H1 (cell line): ENCODE data around the gene TMPRSS13. TPM values are rescaled to one million over a fixed set of nuclear protein-coding genes. Genes with fewer than 3 reads are reported as not detected.

ENCODE experiments used
- CTCF ChIA-PET: fragments of 300-600 bp; sonication (Branson Sonifier 250); formaldehyde crosslinking; loops from one replicate; lab custom pipeline; 2021; ENCODE audit not compliant: partially characterized antibody; lab: Charles Lee
- POLR2A ChIA-PET: fragments of 300-600 bp; sonication (Branson Sonifier 250); formaldehyde crosslinking; loops from one replicate; lab custom pipeline; 2021; ENCODE audit warnings: inconsistent platforms; ENCODE audit not compliant: partially characterized antibody; lab: Charles Lee
- DNase-seq, 2 experiments: peaks; one replicate each; pipeline versions ENCODE4 v3.0.0 to v3.0.0-alpha.2; 2010 to 2022; ENCODE audit warnings: low spot score in 2 of 2, low read depth in 1 of 2, mixed read lengths in 1 of 2
- FAIRE-seq: peaks from 2 replicates; lab custom pipeline; 2011; peaks lifted over from hg19 to GRCh38; lab: Jason Lieb, UNC
- H2AFZ ChIP-seq: 2 replicates; pipeline ENCODE4 v1.8.1; 2012; ENCODE audit warnings: low read length, inconsistent platforms
- H2AK5ac ChIP-seq: 2 replicates; pipeline ENCODE4 v1.6.1; 2013; ENCODE audit warnings: low read depth, low read length
- H2BK120ac ChIP-seq: replicated peaks from 2 replicates; pipeline ENCODE3; 2013; ENCODE audit warnings: low read depth, low read length, inconsistent platforms
- H2BK12ac ChIP-seq: 2 replicates; pipeline ENCODE4 v1.6.1; 2013; ENCODE audit warnings: low read depth, low read length
- H2BK15ac ChIP-seq: 2 replicates; pipeline ENCODE4 v1.6.1; 2013; ENCODE audit warnings: low read length
- H2BK20ac ChIP-seq: 2 replicates; pipeline ENCODE4 v1.6.1; 2013; ENCODE audit warnings: low read length
- H2BK5ac ChIP-seq: 2 replicates; pipeline ENCODE4 v1.6.1; 2013; ENCODE audit warnings: low read depth, low read length
- H3K14ac ChIP-seq: 2 replicates; pipeline ENCODE4 v1.6.1; 2013; ENCODE audit warnings: inconsistent platforms; ENCODE audit not compliant: insufficient read length
- H3K18ac ChIP-seq: 2 replicates; pipeline ENCODE4 v1.6.1; 2013; ENCODE audit warnings: low read length; ENCODE audit errors: extremely low read depth
- H3K23ac ChIP-seq: 2 replicates; pipeline ENCODE4 v1.6.1; 2013; ENCODE audit warnings: inconsistent platforms; ENCODE audit not compliant: insufficient read length
- H3K23me2 ChIP-seq: 2 replicates; pipeline ENCODE4 v1.6.1; 2013; ENCODE audit warnings: low read depth, low read length
- H3K27ac ChIP-seq: 2 replicates; pipeline ENCODE4 v1.6.1; 2011; ENCODE audit warnings: low read depth, low read length, inconsistent platforms
- H3K27me3 ChIP-seq, 4 experiments: replicated peaks in 1 of 4; 1 replicate in 1 of 4; 2 replicates in 3 of 4; pipeline versions ENCODE4 v1.6.1 to v1.8.1; 2011 to 2013; ENCODE audit warnings: low read length in 3 of 4, mild to moderate bottlenecking in 3 of 4, inconsistent platforms in 2 of 4, mixed read lengths in 2 of 4, moderate library complexity in 1 of 4; ENCODE audit not compliant: control insufficient read depth in 3 of 4, insufficient read depth in 3 of 4; ENCODE audit errors: extremely low read depth in 1 of 4
- H3K36me3 ChIP-seq, 4 experiments: 2 replicates each; pipeline versions ENCODE4 v1.6.1 to v1.8.1; 2011 to 2013; ENCODE audit warnings: mild to moderate bottlenecking in 4 of 4, low read length in 3 of 4, moderate library complexity in 2 of 4, control low read depth in 1 of 4, inconsistent platforms in 1 of 4; ENCODE audit not compliant: insufficient read depth in 4 of 4, control insufficient read depth in 2 of 4
- H3K4ac ChIP-seq: replicated peaks from 2 replicates; pipeline ENCODE3; 2013; ENCODE audit warnings: low read length, low read depth, mixed read lengths, inconsistent platforms; ENCODE audit not compliant: insufficient read length
- H3K4me1 ChIP-seq, 4 experiments: replicated peaks in 1 of 4; 1 replicate in 1 of 4; 2 replicates in 3 of 4; pipeline versions ENCODE4 v1.6.1 to v1.8.1; 2011 to 2013; ENCODE audit warnings: low read length in 3 of 4, inconsistent platforms in 2 of 4, mixed read lengths in 1 of 4; ENCODE audit not compliant: insufficient read depth in 4 of 4, control insufficient read depth in 3 of 4
- H3K4me2 ChIP-seq, 2 experiments: 2 replicates each; pipeline versions ENCODE4 v1.6.1 to v1.8.1; 2011 to 2013; ENCODE audit warnings: low read depth in 2 of 2, low read length in 2 of 2, control low read depth in 1 of 2, inconsistent platforms in 1 of 2, mild to moderate bottlenecking in 1 of 2; ENCODE audit not compliant: insufficient read depth in 1 of 2
- H3K4me3 ChIP-seq, 4 experiments: fragments of 200-600, 300-600 bp in 1 of 4; sonication (generic), shearing (Covaris generic), sonication (Bioruptor Twin) in 1 of 4; 2 replicates each; pipeline versions ENCODE4 v1.5.1 to v1.8.1; 2011 to 2016; ENCODE audit warnings: low read length in 4 of 4, low read depth in 3 of 4, control low read depth in 2 of 4, inconsistent platforms in 2 of 4, mild to moderate bottlenecking in 2 of 4, mixed read lengths in 1 of 4, moderate library complexity in 1 of 4; ENCODE audit not compliant: insufficient read depth in 2 of 4; ENCODE audit errors: extremely low read depth in 1 of 4
- H3K56ac ChIP-seq: replicated peaks from 2 replicates; pipeline ENCODE3; 2013; ENCODE audit warnings: low read depth, mild to moderate bottlenecking, mixed read lengths, low read length, inconsistent platforms; ENCODE audit not compliant: insufficient read length
- H3K79me1 ChIP-seq: 2 replicates; pipeline ENCODE4 v1.6.1; 2013; ENCODE audit warnings: low read depth, low read length, control low read depth
- H3K79me2 ChIP-seq, 2 experiments: 2 replicates each; pipeline versions ENCODE4 v1.6.1 to v1.8.1; 2012 to 2013; ENCODE audit warnings: low read length in 2 of 2, mild to moderate bottlenecking in 2 of 2, inconsistent platforms in 1 of 2; ENCODE audit not compliant: insufficient read depth in 2 of 2, control insufficient read depth in 1 of 2
- H3K9ac ChIP-seq, 4 experiments: replicated peaks in 1 of 4; 1 replicate in 1 of 4; 2 replicates in 3 of 4; pipeline versions ENCODE4 v1.6.1 to v1.8.1; 2011 to 2013; ENCODE audit warnings: low read depth in 3 of 4, low read length in 3 of 4, control low read depth in 2 of 4, mild to moderate bottlenecking in 2 of 4, moderate library complexity in 2 of 4, inconsistent platforms in 1 of 4; ENCODE audit errors: extremely low read depth in 1 of 4
- H3K9me3 ChIP-seq, 2 experiments: 2 replicates each; pipeline versions ENCODE4 v1.6.1 to v1.8.1; 2012 to 2013; ENCODE audit warnings: mild to moderate bottlenecking in 2 of 2, moderate library complexity in 2 of 2, control low read depth in 1 of 2, inconsistent platforms in 1 of 2, low read depth in 1 of 2, low read length in 1 of 2, mixed read lengths in 1 of 2; ENCODE audit not compliant: insufficient read depth in 2 of 2
- H4K20me1 ChIP-seq, 2 experiments: replicated peaks in 1 of 2; 2 replicates each; pipeline versions ENCODE3 to v1.8.1; 2011 to 2013; ENCODE audit warnings: inconsistent platforms in 2 of 2, low read length in 2 of 2, mild to moderate bottlenecking in 1 of 2; ENCODE audit not compliant: insufficient read depth in 2 of 2, control insufficient read depth in 1 of 2
- H4K5ac ChIP-seq: 2 replicates; pipeline ENCODE4 v1.6.1; 2013; ENCODE audit warnings: low read length, low read depth, mixed read lengths, inconsistent platforms; ENCODE audit not compliant: insufficient read length
- H4K8ac ChIP-seq: 2 replicates; pipeline ENCODE4 v1.8.0; 2013; ENCODE audit warnings: mild to moderate bottlenecking, moderate library complexity, low read length, inconsistent platforms; ENCODE audit not compliant: insufficient read depth; ENCODE audit errors: extremely low read depth
- H4K91ac ChIP-seq: replicated peaks from 2 replicates; pipeline ENCODE3; 2013; ENCODE audit warnings: low read length, mixed read lengths, inconsistent platforms; ENCODE audit not compliant: insufficient read length
- CTCF ChIP-seq, 3 experiments: IDR thresholded peaks; 1 replicate in 2 of 3; 2 replicates in 1 of 3; pipeline versions ENCODE4 v1.5.1 to v1.6.1; 2011; ENCODE audit warnings: low read length in 3 of 3, mild to moderate bottlenecking in 3 of 3, inconsistent platforms in 2 of 3, low read depth in 1 of 3, moderate library complexity in 1 of 3; ENCODE audit not compliant: insufficient read depth in 1 of 3; ENCODE audit errors: control extremely low read depth in 1 of 3
- GTF2F1 ChIP-seq: IDR thresholded peaks from 2 replicates; pipeline ENCODE4 v1.6.1; 2012; ENCODE audit warnings: low read depth, low read length, improper control_type of control experiment, borderline replicate concordance
- NRF1 ChIP-seq: IDR thresholded peaks from 2 replicates; pipeline ENCODE4 v1.6.1; 2011; ENCODE audit warnings: mild to moderate bottlenecking, low read depth, low read length, improper control_type of control experiment
- WGBS, 2 experiments: shearing (Covaris generic) in 1 of 2; methylation state at CpG; one replicate each; pipeline versions ENCODE4 v1.1.6 to v1.1.7; 2013 to 2015; ENCODE audit warnings: low lambda C conversion rate in 2 of 2, mixed read lengths in 2 of 2, inconsistent platforms in 1 of 2, low coverage in 1 of 2, missing lambda C conversion rate in 1 of 2; ENCODE audit not compliant: insufficient replicate concordance in 2 of 2, insufficient coverage in 1 of 2, insufficient read length in 1 of 2; ENCODE audit errors: extremely low coverage in 1 of 2, missing lambda C conversion rate in 1 of 2; 5-methylcytosine and 5-hydroxymethylcytosine counted together
- polyA plus RNA-seq, 7 experiments: library from polyadenylated mRNA; depleted of rRNA in 3 of 7; stranded (reverse) in 5 of 7; unstranded in 2 of 7; fragments of >200 nt in 5 of 7; fragments of 200-250 nt in 2 of 7; gene quantifications; 1 replicate in 5 of 7; 2 replicates in 1 of 7; 4 replicates in 1 of 7; pipeline versions ENCODE4 v1.2.1 to v1.2.3, GENCODE V29; 2011 to 2013; ENCODE audit warnings: missing spikeins in 2 of 7, mixed read lengths in 2 of 7
- total RNA-seq: library from RNA; stranded (reverse); fragmentation: NEBNext Ultra II Directional; extraction: Animal tissue kit (Norgen Biotek cat#: 25700); gene quantifications from 2 replicates; pipeline ENCODE4 v1.2.1, GENCODE V29; 2021

Gene TMPRSS13
- total and polyA plus RNA-seq, 2 of the 8 experiments (the other 6 are each of a cell fraction or from before 2014, with no cell fraction given): 0.61 to 0.79 TPM

- POLR2A ChIA-PET: no interaction called here
- Histone ChIP-seq H4K5ac (no peak overlapping the region), H3K79me1 (no peaks in the 10 kb centered on the region), H2BK120ac (no peak overlapping the region), H4K91ac (no peak overlapping the region), H4K8ac (no peak overlapping the region), H3K4me1 (no peaks in the 10 kb centered on the region; a peak in 1 of 7 replicates), H3K18ac (no peak overlapping the region), H2BK12ac (no peak overlapping the region), H3K23ac (no peak overlapping the region), H3K9ac (no peak overlapping the region), H3K14ac (no peak overlapping the region), H3K4ac (no peak overlapping the region), H3K27ac (no peak overlapping the region), H3K79me2 (no peaks in the 10 kb centered on the region), H2BK15ac (no peak overlapping the region), H3K36me3 (no peaks in the 10 kb centered on the region), H4K20me1 (no peaks in the 10 kb centered on the region), H3K56ac (no peak overlapping the region), H3K23me2 (no peaks in the 10 kb centered on the region), H2BK5ac (no peak overlapping the region), H3K9me3 (no peaks in the 10 kb centered on the region), H3K4me2 (no peak overlapping the region), H3K27me3 (no peaks in the 10 kb centered on the region), H2BK20ac (no peak overlapping the region), H2AK5ac (no peak overlapping the region), H2AFZ (no peak overlapping the region), H3K4me3 (no peak overlapping the region)
- DNase-seq (no peak), FAIRE-seq (no peak)
- TF ChIP-seq GTF2F1 (no peak), CTCF (IDR thresholded peaks at IDR 0.05; ENCODE audit: control extremely low read depth in 1 of 3, insufficient read depth in 1 of 3, low read depth in 1 of 3, low read length in 3 of 3) (peak in 1 of 3 experiments; percentile 0; a peak in 1 of 4 replicates), NRF1 (no peak)
- CTCF ChIA-PET: interaction anchor here (0.6 to 4.1 kb wide), 17 partner anchors 8 to 212 kb away, joined by 3 to 30 read pairs (median 4); partner anchors contain the start of genes FXYD2 and FXYD6
- WGBS, 2 experiments: 91% methylated on average over 9 of the region's 9 CpGs; no CpG with 5 or more reads in 1 of the 2 experiments
These were observed 27.6 kb downstream of the TMPRSS13 start for GRCh38 chr11:117901601-117902000.
